Memory B cell (primary cell): ENCODE data around the gene HARS2.
"Not testable (repeated sequence)": the region's sequence is repeated elsewhere in the genome, so short reads cannot be mapped to it uniquely, and the experiment has no call there.

Experiments used
- ATAC-seq: fragments of 150-1000 bp; cut with Tn5 transposase; 2 replicates; pipeline ENCODE4 v1.10.0; 2021; ENCODE audit warnings: low read depth, mild to moderate bottlenecking, moderate library complexity
- DNase-seq, 2 donors: peaks; one replicate each; pipeline ENCODE4 v3.0.0; 2022; ENCODE audit warnings: low spot score in 2 of 2
- H3K27ac Mint-ChIP-seq: one replicate; pipeline ENCODE4 v1.8.0; 2022; ENCODE audit warnings: mild to moderate bottlenecking, moderate library complexity, mixed read lengths
- H3K27me3 Mint-ChIP-seq: one replicate; pipeline ENCODE4 v1.8.0; 2022; ENCODE audit warnings: mixed read lengths
- H3K36me3 Mint-ChIP-seq: one replicate; pipeline ENCODE4 v1.8.0; 2022; ENCODE audit warnings: mild to moderate bottlenecking, mixed read lengths
- H3K4me1 Mint-ChIP-seq: one replicate; pipeline ENCODE4 v1.8.0; 2022; ENCODE audit warnings: mixed read lengths
- H3K4me3 Mint-ChIP-seq: one replicate; pipeline ENCODE4 v1.8.0; 2022; ENCODE audit warnings: mild to moderate bottlenecking, moderate library complexity, mixed read lengths
- H3K9me3 Mint-ChIP-seq: one replicate; pipeline ENCODE4 v1.8.0; 2022; ENCODE audit warnings: mixed read lengths

The HARS2 gene

GRCh38 chr5:140716238-140716637, 25.0 kb downstream of the HARS2 start:
- H3K9me3 Mint-ChIP-seq, H3K4me3 Mint-ChIP-seq, H3K36me3 Mint-ChIP-seq, DNase-seq, ATAC-seq, H3K27ac Mint-ChIP-seq, H3K27me3 Mint-ChIP-seq, H3K4me1 Mint-ChIP-seq: not testable (repeated sequence)

GRCh38 chr5:140718266-140718592, 27.0 kb downstream of the HARS2 start:
- no peak overlapping the region for H3K27ac Mint-ChIP-seq
- no peak for DNase-seq
- peaks cover 5% of the 10 kb centered on the region for H3K27me3 Mint-ChIP-seq
- ATAC-seq: no peak
- H3K9me3 Mint-ChIP-seq: no peaks in the 10 kb centered on the region
- H3K36me3 Mint-ChIP-seq: no peaks in the 10 kb centered on the region
- H3K4me3 Mint-ChIP-seq: no peak overlapping the region
- H3K4me1 Mint-ChIP-seq: peaks cover 2% of the 10 kb centered on the region

GRCh38 chr5:140720738-140721137, 29.5 kb downstream of the HARS2 start:
- not testable (repeated sequence) for DNase-seq, H3K27ac Mint-ChIP-seq, ATAC-seq, H3K4me3 Mint-ChIP-seq, H3K4me1 Mint-ChIP-seq, H3K36me3 Mint-ChIP-seq, H3K9me3 Mint-ChIP-seq
- peaks cover 11% of the 10 kb centered on the region for H3K27me3 Mint-ChIP-seq

- DNase-seq, H3K9me3 Mint-ChIP-seq, H3K4me1 Mint-ChIP-seq, H3K27ac Mint-ChIP-seq, H3K4me3 Mint-ChIP-seq, H3K36me3 Mint-ChIP-seq, ATAC-seq: not testable (repeated sequence)
- H3K27me3 Mint-ChIP-seq: peaks cover 12% of the 10 kb centered on the region
Measured at GRCh38 chr5:140721395-140721794, 30.1 kb downstream of the HARS2 start.

- no peaks in the 10 kb centered on the region for H3K9me3 Mint-ChIP-seq
- peak; percentile 71 for ATAC-seq
- H3K27me3 Mint-ChIP-seq: peaks cover 17% of the 10 kb centered on the region
Measured at GRCh38 chr5:140725799-140726471, 34.7 kb downstream of the HARS2 start.

GRCh38 chr5:140733098-140733497, 41.8 kb downstream of the HARS2 start:
- H3K36me3 Mint-ChIP-seq: no peaks in the 10 kb centered on the region

More at GRCh38 chr5:140725799-140726471, 34.7 kb downstream of the HARS2 start:
- H3K4me3 Mint-ChIP-seq: no peak overlapping the region
- DNase-seq: peak in 1 of 2 donors; percentile 15
- H3K4me1 Mint-ChIP-seq: peaks cover 4% of the 10 kb centered on the region
- H3K27ac Mint-ChIP-seq: no peak overlapping the region
- H3K36me3 Mint-ChIP-seq: no peaks in the 10 kb centered on the region

GRCh38 chr5:140734354-140734753, 43.1 kb downstream of the HARS2 start:
- Mint-ChIP-seq H3K4me1 (no peaks in the 10 kb centered on the region), H3K4me3 (no peak overlapping the region), H3K36me3 (no peaks in the 10 kb centered on the region), H3K9me3 (peaks cover 12% of the 10 kb centered on the region), H3K27ac (no peak overlapping the region), H3K27me3 (peaks cover 20% of the 10 kb centered on the region)
- DNase-seq (no peak), ATAC-seq (no peak)

More at GRCh38 chr5:140733098-140733497, 41.8 kb downstream of the HARS2 start:
- Mint-ChIP-seq H3K27me3 (peaks cover 22% of the 10 kb centered on the region), H3K4me1 (no peaks in the 10 kb centered on the region), H3K9me3 (peaks cover 12% of the 10 kb centered on the region), H3K27ac (no peak overlapping the region), H3K4me3 (no peak overlapping the region)
- ATAC-seq: no peak
- no peak for DNase-seq

- H3K36me3 Mint-ChIP-seq: peaks cover 2% of the 10 kb centered on the region
- H3K27me3 Mint-ChIP-seq: peaks cover 18% of the 10 kb centered on the region
- H3K4me1 Mint-ChIP-seq: no peaks in the 10 kb centered on the region
- no peak overlapping the region for H3K27ac Mint-ChIP-seq
- H3K4me3 Mint-ChIP-seq: no peak overlapping the region
- ATAC-seq (no peak), DNase-seq (no peak)
- H3K9me3 Mint-ChIP-seq: peaks cover 13% of the 10 kb centered on the region
Measured at GRCh38 chr5:140737486-140737885, 46.2 kb downstream of the HARS2 start.

GRCh38 chr5:140741967-140742366, 50.7 kb downstream of the HARS2 start:
- peaks cover 5% of the 10 kb centered on the region for H3K27me3 Mint-ChIP-seq
- H3K36me3 Mint-ChIP-seq: peaks cover 2% of the 10 kb centered on the region
- H3K4me3 Mint-ChIP-seq: no peak overlapping the region
- H3K27ac Mint-ChIP-seq: no peak overlapping the region
- no peaks in the 10 kb centered on the region for H3K4me1 Mint-ChIP-seq
- ATAC-seq (no peak), DNase-seq (no peak)
- peaks cover 16% of the 10 kb centered on the region for H3K9me3 Mint-ChIP-seq
